Stomach (tissue), 4 donors: ENCODE results near the gene TBCD.

ENCODE experiments used
- CTCF ChIP-seq, 7 experiments: fragments of 450-650 bp in 4 of 7; fragments of 200-600 bp in 3 of 7; sonication (generic) in 3 of 7; IDR thresholded peaks; one replicate each; pipeline ENCODE4 v1.5.1; 2016 to 2019; ENCODE audit warnings: antibody characterized with exemption in 7 of 7, control low read depth in 2 of 7, mild to moderate bottlenecking in 1 of 7
- POLR2A ChIP-seq, 4 donors: fragments of 450-650 bp; IDR thresholded peaks; one replicate each; pipeline ENCODE4 v1.6.1; 2016; ENCODE audit warnings: antibody characterized with exemption in 4 of 4, control low read depth in 2 of 4, mild to moderate bottlenecking in 1 of 4, moderate library complexity in 1 of 4
- POLR2AphosphoS5 ChIP-seq, 3 donors: sonication (generic); formaldehyde crosslinking; IDR thresholded peaks; one replicate each; pipeline ENCODE4 v1.6.1; 2016; ENCODE audit warnings: antibody characterized with exemption in 3 of 3

- TF ChIP-seq CTCF (IDR thresholded peaks at IDR 0.05) (no peak), POLR2AphosphoS5 (IDR thresholded peaks at IDR 0.05) (no peak), POLR2A (IDR thresholded peaks at IDR 0.05) (no peak)
These were observed 117.7 kb downstream of the TBCD start for GRCh38 chr17:82869536-82869935.
